Brain microvascular endothelial cell (primary cell): ENCODE results near the gene TBK1.

ENCODE experiments used
- DNase-seq: peaks from one replicate; pipeline ENCODE4 v3.0.0-alpha.2; 2020
- H3K27ac ChIP-seq: fragments of 250-450 bp; sonication (Bioruptor Pico); 2 replicates; pipeline ENCODE4 v1.5.1; 2020; ENCODE audit warnings: mild to moderate bottlenecking, moderate library complexity
- H3K27me3 ChIP-seq: fragments of 250-450 bp; sonication (Bioruptor Pico); replicated peaks from 2 replicates; pipeline ENCODE4 v1.5.1; 2020; ENCODE audit warnings: mild to moderate bottlenecking
- H3K36me3 ChIP-seq: fragments of 250-450 bp; sonication (Bioruptor Pico); replicated peaks from 2 replicates; pipeline ENCODE4 v1.5.1; 2020; ENCODE audit warnings: mild to moderate bottlenecking
- H3K4me3 ChIP-seq: 2 replicates; pipeline ENCODE4 v1.5.1; 2011; ENCODE audit warnings: low read depth, mild to moderate bottlenecking, control low read depth, low read length, moderate library complexity
- CTCF ChIP-seq: IDR thresholded peaks from 2 replicates; pipeline ENCODE4 v1.5.1; 2011; ENCODE audit warnings: low read depth, mild to moderate bottlenecking, moderate library complexity, low read length, control low read depth, inconsistent platforms; ENCODE audit errors: missing control alignments
- in situ Hi-C: cut with HindIII; loops from 2 replicates; pipeline ENCODE4 v1.10.0; 2017; ENCODE audit warnings: low sequenced_read_pairs, low pct_ligation_motif_present

The TBK1 gene

GRCh38 chr12:64456119-64456518 lies 4.2 kb downstream of the TBK1 start:
- no peak for TF ChIP-seq CTCF
- H3K27ac ChIP-seq = no peak overlapping the region
- no peak overlapping the region for H3K4me3 ChIP-seq

GRCh38 chr12:64457032-64457431 lies 5.1 kb downstream of the TBK1 start:
- TF ChIP-seq CTCF = no peak
- Histone ChIP-seq H3K27ac (no peak overlapping the region), H3K36me3 (peaks cover 15% of the 10 kb centered on the region), H3K4me3 (no peak overlapping the region), H3K27me3 (no peaks in the 10 kb centered on the region)
- in situ Hi-C loops = no loop called here
- DNase-seq = peak; percentile 40

More at GRCh38 chr12:64456119-64456518, 4.2 kb downstream of the TBK1 start:
- in situ Hi-C loops = no loop called here
- Histone ChIP-seq H3K36me3 (peaks cover 13% of the 10 kb centered on the region), H3K27me3 (no peaks in the 10 kb centered on the region)
- no peak for DNase-seq

- no peaks in the 10 kb centered on the region for H3K27me3 ChIP-seq
- no peak overlapping the region for H3K4me3 ChIP-seq
- in situ Hi-C loops = no loop called here
- H3K36me3 ChIP-seq = peaks cover 15% of the 10 kb centered on the region
- no peak for DNase-seq
- no peak overlapping the region for H3K27ac ChIP-seq
- no peak for TF ChIP-seq CTCF
Observed at GRCh38 chr12:64457466-64457865, 5.5 kb downstream of the TBK1 start.

GRCh38 chr12:64457923-64458322 lies 6.0 kb downstream of the TBK1 start:
- no peak for TF ChIP-seq CTCF
- Histone ChIP-seq H3K36me3 (peaks cover 15% of the 10 kb centered on the region), H3K27me3 (no peaks in the 10 kb centered on the region), H3K27ac (no peak overlapping the region), H3K4me3 (no peak overlapping the region)
- in situ Hi-C loops = no loop called here
- DNase-seq = no peak

- DNase-seq = no peak
- H3K27ac ChIP-seq = peak overlapping the region; percentile 20
- no peaks in the 10 kb centered on the region for H3K27me3 ChIP-seq
- no peak overlapping the region for H3K4me3 ChIP-seq
- peaks cover 15% of the 10 kb centered on the region for H3K36me3 ChIP-seq
- in situ Hi-C loops = no loop called here
- no peak for TF ChIP-seq CTCF
Observed at GRCh38 chr12:64459394-64459891, 7.5 kb downstream of the TBK1 start.
